Right lobe of liver (tissue), 4 donors: ENCODE measurements around the gene IFITM10.

Experiments used
- POLR2A ChIP-seq: fragments of 450-650 bp; IDR thresholded peaks from one replicate; pipeline ENCODE4 v1.6.1; 2017; ENCODE audit warnings: antibody characterized with exemption, mild to moderate bottlenecking
- TF ChIP-seq, protein P1 (sequence below), 4 donors: fragments of 200-600 bp in 3 of 4; fragments of 450-650 bp in 1 of 4; IDR thresholded peaks; one replicate each; pipeline versions ENCODE4 v1.5.1 to v1.8.0; 2016 to 2022; ENCODE audit warnings: antibody characterized with exemption in 4 of 4, mild to moderate bottlenecking in 2 of 4
- donor health status: DM: no; HTN: no; CAD: no.
- donor health status: DM: no; HTN: no; CAD: no.
- donor health status: DM: no; HTN: yes; CAD: no.

DNA sequence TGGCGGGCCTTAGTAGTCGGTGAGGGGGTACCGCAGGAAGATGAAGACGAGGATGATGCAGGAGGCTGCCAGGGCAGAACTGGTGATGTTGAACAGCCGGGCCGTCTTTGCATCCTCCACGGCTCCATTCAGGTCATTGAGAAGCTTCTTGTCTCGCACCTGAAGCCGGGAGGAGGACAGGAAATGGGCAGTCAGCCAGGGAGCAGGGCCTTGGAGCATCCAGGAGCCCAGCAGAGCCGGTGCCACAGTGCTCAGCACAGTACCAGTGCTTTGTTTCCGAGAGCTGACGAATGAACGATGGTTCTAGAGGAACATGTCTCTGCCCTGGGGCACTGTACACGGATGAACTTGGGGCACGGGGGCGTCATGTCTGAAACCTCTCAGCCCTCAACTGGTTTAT, 15.1 kb downstream of the IFITM10 start:
- TF ChIP-seq, protein P1, sequence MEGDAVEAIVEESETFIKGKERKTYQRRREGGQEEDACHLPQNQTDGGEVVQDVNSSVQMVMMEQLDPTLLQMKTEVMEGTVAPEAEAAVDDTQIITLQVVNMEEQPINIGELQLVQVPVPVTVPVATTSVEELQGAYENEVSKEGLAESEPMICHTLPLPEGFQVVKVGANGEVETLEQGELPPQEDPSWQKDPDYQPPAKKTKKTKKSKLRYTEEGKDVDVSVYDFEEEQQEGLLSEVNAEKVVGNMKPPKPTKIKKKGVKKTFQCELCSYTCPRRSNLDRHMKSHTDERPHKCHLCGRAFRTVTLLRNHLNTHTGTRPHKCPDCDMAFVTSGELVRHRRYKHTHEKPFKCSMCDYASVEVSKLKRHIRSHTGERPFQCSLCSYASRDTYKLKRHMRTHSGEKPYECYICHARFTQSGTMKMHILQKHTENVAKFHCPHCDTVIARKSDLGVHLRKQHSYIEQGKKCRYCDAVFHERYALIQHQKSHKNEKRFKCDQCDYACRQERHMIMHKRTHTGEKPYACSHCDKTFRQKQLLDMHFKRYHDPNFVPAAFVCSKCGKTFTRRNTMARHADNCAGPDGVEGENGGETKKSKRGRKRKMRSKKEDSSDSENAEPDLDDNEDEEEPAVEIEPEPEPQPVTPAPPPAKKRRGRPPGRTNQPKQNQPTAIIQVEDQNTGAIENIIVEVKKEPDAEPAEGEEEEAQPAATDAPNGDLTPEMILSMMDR (IDR thresholded peaks at IDR 0.05): no peak
- no peak for TF ChIP-seq POLR2A
